HG02943 (cell line): Measurements from ENCODE around the gene MARCHF3.
"Not testable (repeated sequence)": the region's sequence is repeated elsewhere in the genome, so short reads cannot be mapped to it uniquely, and the experiment has no call there.

Experiments
- ATAC-seq: cut with Tn5 transposase; IDR thresholded peaks from one replicate; pipeline ENCODE4 v1.9.1; 2021; ENCODE audit warnings: mild to moderate bottlenecking, low read depth, moderate library complexity; ENCODE audit not compliant: unreplicated experiment

Gene MARCHF3

GRCh38 chr5:126925482-126925881, 104.9 kb downstream of the MARCHF3 start:
- no peak for ATAC-seq

- no peak for ATAC-seq
These were observed 105.9 kb downstream of the MARCHF3 start for GRCh38 chr5:126924331-126925033.

- no peak for ATAC-seq
These were observed 108.9 kb downstream of the MARCHF3 start for GRCh38 chr5:126921241-126922091.

GRCh38 chr5:126920291-126920690, 110.1 kb downstream of the MARCHF3 start:
- ATAC-seq, result no peak

GRCh38 chr5:126919566-126919965, 110.8 kb downstream of the MARCHF3 start:
- no peak for ATAC-seq

- ATAC-seq, result no peak
These were observed 111.8 kb downstream of the MARCHF3 start for GRCh38 chr5:126918615-126918957.

- no peak for ATAC-seq
These were observed 112.3 kb downstream of the MARCHF3 start for GRCh38 chr5:126917918-126918614.

GRCh38 chr5:126915496-126915895, 114.9 kb downstream of the MARCHF3 start:
- ATAC-seq, result no peak

- ATAC-seq, result no peak
These were observed 115.4 kb downstream of the MARCHF3 start for GRCh38 chr5:126914801-126915436.

GRCh38 chr5:126912616-126913200, 117.7 kb downstream of the MARCHF3 start:
- ATAC-seq, result no peak

GRCh38 chr5:126911986-126912385, 118.4 kb downstream of the MARCHF3 start:
- ATAC-seq, result no peak

- no peak for ATAC-seq
These were observed 120.5 kb downstream of the MARCHF3 start for GRCh38 chr5:126909856-126910255.

GRCh38 chr5:126904407-126904806, 126.0 kb downstream of the MARCHF3 start:
- ATAC-seq, result not testable (repeated sequence)

- no peak for ATAC-seq
These were observed 129.6 kb downstream of the MARCHF3 start for GRCh38 chr5:126900796-126901195.

- no peak for ATAC-seq
These were observed 130.9 kb downstream of the MARCHF3 start for GRCh38 chr5:126899476-126899875.

- no peak for ATAC-seq
These were observed 132.3 kb downstream of the MARCHF3 start for GRCh38 chr5:126897851-126898630.

GRCh38 chr5:126896170-126896702, 134.1 kb downstream of the MARCHF3 start:
- ATAC-seq, result no peak

- ATAC-seq, result not testable (repeated sequence)
These were observed 134.6 kb downstream of the MARCHF3 start for GRCh38 chr5:126895712-126896111.

- ATAC-seq, result not testable (repeated sequence)
These were observed 139.9 kb downstream of the MARCHF3 start for GRCh38 chr5:126890414-126890813.
